CD4-positive, alpha-beta T cell treated with Interferon gamma for 1 hour (primary cell): ENCODE measurements around the gene SFT2D3.

Source experiments
- DNase-seq: peaks from one replicate; pipeline ENCODE4 v3.0.0-alpha.2; 2020

SFT2D3 gene, protein sequence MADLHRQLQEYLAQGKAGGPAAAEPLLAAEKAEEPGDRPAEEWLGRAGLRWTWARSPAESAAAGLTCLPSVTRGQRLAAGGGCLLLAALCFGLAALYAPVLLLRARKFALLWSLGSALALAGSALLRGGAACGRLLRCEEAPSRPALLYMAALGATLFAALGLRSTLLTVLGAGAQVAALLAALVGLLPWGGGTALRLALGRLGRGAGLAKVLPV

DNA sequence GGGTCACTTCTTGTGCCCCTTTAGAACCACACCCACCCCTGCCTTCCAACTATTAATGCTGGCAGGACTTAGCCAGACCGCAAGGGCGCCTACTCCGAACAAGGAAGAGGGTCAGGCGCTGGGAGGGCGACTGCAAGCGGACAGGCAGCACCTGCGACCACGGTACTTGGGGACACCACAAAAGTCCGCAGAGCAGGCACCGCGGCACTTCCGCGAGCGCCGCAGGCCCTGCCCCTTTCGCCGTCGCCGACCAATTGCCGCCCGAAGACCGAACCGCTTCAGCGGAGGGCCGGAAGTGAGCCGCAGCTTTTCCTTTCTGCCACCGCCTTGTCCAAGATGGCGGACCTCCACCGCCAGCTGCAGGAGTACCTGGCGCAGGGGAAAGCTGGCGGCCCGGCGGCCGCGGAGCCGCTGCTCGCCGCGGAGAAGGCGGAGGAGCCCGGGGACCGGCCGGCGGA lies at the start of gene SFT2D3:
Gene SFT2D3, plus strand, starts transcription at position 305 of the 458 bp plus-strand sequence. Its CDS starts 32 bp downstream, at position 337.
- DNase-seq = peak; percentile 90

DNA sequence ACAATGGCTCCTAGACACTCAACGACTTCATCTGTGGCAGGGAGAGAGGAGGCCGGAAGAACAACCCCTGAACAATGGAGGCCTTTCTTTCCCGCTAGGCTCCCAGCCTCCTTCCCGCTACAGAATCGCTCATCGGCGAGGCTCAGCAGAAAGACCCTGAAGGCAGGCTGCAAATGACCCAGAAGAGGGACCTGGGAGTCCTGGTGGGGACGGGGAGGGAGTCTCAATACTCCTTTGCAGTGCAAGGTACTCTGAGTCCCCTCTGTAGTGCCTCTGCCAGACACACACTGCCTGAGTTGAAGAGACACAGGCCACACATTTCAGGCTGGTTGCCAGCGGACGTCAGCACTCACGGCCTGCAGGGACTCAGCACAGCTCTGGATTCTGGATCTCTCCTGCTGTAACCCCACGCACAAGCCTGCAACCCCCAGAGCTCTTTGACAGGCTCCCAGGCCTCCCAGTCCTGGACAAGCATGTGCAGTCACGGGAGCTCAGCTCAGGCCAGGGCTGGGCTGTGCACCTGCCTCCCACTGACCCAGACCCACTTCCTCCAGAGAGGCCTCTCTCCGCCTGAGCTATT lies 49.2 kb upstream of the SFT2D3 start:
- DNase-seq = no peak

DNA sequence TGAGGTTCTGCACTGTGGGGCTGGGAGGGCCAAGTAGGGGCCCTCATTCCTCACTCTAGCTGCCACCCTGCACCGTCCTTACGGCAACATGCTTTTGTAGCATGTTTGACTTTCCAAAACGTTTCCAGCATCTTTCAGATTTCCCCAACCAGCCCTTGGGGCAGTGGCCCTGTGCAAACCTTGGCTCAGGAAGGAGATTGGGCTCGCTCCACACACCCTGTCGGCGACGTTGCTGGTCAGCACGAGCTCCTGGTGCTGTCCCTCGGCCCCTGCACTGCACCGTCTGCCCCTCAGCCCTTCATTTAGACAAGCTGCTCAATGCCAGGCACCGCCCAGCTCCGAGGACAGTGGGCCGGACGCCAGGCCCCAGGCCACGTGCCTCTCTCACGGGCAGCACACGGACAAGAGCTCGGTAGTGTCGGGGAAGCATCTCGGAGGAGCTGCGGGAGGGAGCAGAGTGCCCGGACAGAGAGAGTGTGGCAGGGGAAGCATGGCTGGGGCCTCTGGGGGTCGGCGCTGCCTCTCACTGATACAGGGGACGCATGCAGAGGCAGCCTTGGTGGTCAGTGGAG lies 48.4 kb upstream of the SFT2D3 start:
- no peak for DNase-seq

DNA sequence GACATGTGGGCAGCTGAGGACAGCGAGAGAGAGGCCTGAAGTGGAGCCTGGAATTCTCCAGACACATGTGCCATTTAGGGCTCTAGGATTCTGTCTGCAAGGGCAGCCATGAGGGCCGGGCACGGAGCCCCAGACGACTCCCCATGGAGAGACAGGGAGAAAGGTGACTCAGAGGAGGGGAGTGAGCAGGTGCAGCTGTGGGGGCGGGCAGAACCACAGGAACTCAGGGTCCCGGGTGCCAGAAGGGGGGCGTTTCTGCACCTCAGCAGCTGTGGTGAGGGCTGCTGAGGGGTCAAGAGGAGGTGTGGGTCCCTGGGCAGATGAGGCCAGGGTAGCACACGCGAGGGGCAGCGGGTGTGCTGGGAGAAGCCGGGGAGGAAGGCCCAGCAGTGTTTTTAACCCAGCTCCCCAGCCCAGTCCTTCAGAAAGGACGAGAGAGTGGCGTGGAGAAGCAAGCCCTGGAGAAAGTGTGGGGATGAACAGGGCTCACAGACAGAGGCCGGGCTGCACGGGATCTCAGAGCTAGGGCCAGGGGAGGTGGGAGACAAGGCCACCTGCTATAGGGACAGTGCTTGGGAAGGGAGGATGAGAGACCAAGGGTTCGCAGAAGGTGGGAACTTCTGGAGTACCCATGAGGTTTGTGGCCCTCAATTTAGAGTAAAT lies 47.7 kb upstream of the SFT2D3 start:
- no peak for DNase-seq

DNA sequence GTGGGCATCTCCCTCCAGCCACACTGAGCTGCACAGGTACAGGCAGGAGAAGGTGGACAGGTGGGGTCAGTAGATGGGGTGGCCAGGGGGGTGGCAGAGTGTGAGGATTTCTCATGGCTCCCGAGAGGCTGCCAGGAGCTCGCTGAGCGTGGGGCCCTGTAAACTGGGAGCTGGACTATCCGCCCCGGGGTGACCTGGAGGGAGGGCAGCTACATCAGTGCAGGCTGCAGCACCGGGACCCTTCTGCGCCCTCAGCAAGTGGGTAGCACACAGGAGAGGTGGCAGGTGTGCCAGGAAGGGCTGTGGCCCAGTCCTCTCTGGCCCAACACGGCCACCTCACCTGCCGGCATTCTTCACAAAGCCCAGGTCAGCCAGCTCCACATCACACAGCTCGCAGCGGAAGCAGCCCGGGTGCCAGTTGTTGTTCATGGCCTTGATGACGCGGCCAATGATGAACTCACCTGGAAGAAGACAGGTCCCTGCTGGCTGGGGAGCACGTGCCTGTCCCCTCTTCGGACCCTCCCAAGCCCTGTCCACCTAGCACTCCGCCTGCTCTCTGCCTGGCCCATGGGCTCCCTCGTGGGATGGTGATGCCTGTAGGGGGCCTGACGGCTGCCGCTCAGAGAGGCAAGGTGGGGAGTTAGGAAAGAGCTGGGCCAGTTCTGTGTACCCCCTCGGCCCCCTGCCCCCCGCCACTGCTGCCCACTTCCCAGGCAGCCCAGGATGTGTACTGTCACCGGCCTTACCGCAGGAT lies 47.0 kb upstream of the SFT2D3 start:
- no peak for DNase-seq

DNA sequence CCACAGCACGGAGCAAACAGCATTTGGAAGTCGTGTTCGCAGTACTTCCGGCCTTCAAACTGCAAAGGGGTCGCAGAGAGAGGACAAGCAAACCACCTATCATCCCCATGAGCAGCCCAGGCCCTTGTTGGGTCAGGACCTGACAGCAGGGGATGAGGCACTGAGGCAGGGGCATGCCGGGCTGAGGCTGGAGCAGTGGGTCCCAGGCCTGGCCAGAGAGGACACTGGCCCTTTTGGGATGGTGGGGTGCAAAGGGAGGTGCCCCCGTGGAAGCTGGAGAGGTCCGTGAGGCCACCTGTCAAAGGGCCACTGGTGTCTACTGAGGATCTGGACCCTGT lies 46.5 kb upstream of the SFT2D3 start:
- DNase-seq = no peak

DNA sequence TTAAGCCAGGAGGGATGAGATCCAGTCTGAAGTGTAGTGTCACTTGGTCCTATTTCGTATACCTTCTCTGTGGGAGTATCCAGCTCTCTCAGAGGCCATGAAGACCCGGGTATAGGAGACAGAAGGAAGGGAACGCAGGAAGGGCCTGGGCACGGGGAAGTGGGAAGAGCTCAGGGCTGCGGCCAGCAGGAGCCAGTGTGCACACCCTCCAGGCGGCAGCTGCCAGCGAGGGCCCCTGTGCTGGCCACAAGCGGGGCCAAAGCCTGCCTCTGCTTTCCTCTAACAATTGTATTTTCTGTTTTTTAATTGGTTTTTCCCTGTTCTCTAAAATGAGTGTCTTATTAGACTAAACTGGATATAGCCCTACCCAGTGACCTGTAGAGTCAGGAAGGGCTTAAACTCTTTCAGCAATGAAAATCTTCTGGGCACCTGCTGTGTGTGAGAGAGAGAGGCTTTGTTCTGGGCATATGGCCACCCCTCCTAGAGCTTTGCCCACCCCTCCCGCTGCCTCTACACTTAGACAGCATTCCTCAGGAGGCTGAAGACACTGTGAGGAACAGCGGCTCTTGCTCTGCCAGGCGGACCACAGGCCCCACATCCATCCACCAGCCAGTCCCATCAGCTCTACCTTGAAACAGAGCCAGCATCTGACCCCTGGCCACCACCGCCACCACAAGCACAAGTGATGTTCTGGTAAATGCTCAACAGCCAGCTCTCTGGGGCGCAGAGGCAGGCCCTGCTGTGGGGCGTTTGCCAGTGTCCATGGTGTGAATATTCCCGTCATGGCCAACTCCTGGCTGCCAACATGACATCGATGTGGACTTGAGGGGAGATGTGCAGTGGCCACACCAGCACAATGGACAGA lies 45.9 kb upstream of the SFT2D3 start:
- DNase-seq = no peak

DNA sequence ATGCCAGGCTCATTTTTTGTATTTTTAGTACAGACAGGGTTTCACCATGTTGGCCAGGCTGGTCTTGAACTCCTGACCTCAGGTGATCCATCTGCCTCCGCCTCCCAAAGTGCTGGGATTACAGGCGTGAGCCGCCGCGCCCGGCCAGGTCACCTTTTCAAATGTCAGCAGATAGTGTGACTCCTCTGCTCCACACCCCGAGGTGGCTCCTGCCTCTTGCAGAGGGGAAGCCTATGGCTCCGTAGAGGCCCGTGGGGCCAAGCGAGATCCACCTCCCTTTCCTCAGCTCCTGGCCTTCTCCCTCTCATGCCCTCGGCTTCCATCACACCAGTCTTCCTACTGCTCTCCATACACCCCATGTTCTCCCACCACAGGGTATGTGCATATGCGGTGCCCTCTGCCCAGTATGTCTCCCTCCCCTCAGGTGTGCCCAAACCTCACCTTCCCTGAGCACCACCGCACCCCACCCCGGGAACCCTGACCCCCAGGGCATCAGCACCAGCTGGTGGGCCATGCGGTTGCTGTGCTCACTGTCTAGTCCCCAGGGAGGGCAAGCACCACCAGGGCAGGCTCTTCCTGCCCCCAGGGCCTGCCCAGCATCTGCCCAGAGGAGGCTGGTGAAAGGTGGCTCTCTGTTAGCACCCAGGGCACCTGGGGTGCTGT lies 44.6 kb upstream of the SFT2D3 start:
- DNase-seq = no peak

DNA sequence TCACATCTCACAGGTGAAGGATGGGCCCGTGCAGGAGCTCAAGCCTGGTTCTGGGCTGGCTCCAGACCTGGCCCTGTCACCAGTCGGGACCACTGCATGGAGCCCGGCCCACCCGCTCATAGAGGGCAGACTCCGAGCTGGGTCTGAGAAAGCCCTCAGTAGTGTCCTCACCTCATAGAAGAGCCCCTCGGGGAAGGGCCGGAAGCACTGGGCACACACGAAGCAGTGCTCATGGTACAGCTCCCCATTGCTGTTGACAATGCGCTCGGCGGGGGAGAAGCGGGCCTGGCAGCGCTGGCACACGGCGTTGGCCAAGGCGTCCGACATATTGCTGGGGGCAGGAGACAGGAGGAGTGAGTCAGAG lies 44.1 kb upstream of the SFT2D3 start:
- no peak for DNase-seq

DNA sequence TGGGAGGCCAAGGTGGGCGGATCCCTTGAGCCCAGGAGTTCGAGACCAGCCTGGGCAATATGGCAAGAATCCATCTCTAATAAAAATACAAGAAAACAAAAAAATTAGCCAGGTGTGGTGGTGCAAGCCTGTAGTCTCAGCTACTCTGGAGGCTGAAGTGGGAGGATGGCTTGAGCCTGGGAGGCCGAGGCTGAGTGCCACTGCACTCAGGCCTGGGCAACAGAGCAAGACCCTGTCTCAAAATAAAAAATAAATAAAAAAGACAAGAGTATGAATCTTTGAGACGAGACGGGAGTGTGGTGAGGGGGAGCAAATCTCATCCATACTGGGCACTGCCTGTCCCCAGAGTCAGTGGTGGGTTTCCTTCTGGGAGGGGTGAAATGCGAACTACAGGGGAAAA lies 43.2 kb upstream of the SFT2D3 start:
- no peak for DNase-seq

DNA sequence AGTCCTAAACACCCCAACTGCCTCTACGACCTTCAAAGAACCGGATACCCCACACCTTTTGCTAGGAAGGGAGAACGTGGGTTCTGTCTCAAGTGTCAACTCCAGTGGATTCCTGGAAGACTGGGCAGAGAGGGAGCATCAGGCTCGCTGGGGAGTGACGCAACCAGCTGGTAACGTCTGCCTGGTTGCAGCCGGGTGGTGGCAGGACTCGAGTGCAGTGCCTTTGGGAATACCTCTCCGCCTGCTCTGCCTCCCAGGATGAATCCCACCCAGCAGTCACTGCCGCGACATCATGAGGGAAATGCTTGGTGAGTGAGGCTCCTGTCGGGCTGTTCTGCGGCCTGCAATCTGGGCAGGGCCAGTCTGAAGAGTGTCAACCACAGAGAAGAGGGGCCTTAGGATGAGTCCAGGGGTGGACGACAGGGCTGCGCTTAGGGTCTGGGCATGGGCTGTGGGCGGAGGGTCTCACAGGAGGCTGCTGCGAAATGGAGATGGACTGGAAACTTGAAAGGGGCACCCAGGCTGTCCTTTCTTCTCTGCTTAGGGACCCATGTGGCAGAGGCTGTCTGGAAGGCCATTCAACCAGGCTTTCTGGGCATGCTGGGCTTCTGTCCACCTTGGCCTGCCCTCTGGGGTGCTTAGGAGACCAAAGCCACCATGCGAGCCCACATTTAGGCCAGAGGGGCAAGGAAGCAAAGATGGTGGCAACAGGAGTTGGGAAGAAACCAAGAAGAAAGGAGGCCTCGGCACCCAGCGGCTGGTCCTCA lies 42.5 kb upstream of the SFT2D3 start:
- no peak for DNase-seq

DNA sequence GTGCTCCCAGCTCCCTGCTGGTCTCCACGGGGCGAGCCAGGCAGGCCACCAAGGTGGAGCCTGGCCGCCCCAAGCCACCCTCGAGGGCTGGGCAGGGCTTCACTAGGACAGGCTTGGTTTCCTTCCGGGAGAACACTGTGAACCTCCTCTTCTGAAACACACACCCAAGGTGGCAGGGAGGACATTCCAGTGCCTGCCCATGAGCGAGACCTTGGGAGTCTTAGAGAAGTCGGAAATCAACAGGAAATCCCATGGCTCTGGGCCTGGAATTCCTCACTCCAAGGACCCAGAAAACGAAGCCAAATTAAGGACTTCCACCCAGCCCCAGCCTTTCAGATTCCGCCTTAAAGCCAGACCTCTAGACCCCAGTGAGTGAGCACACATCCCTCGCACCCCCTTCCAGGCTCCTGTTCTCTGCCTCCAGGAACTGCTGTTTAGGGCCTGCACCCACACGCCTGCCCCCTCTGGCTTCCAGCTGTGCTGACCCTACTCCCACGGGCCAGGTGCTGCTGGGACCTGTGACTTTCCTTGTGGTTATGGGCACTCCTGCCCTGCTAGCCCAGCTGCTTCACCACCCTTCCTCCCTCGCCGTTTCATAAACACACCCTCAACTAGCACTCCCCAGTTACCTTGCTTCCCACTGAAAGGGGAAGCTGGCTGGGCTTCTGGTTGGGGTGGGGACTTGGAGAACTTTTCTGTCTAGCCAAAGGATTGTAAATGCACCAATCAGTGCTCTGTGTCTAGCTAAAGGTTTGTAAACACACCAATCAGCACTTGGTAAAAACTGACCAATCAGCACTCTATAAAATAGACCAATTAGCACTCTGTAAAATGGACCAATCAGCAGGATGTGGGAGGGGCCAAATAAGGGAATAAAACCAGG lies 41.6 kb upstream of the SFT2D3 start:
- no peak for DNase-seq

DNA sequence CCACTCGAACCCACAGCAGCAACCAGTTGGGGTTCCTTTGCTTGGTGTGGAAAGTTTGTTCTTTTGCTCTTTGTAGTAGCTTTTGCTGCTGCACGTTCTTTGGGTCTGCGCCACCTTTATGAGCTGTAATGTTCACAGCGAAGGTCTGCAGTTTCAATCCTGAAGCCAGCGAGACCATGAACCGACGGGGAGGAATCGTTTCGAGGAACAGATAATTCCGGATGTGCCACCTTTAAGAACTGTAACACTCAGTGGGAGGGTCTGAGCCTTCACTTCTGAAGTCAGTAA lies 41.1 kb upstream of the SFT2D3 start:
- DNase-seq = no peak

DNA sequence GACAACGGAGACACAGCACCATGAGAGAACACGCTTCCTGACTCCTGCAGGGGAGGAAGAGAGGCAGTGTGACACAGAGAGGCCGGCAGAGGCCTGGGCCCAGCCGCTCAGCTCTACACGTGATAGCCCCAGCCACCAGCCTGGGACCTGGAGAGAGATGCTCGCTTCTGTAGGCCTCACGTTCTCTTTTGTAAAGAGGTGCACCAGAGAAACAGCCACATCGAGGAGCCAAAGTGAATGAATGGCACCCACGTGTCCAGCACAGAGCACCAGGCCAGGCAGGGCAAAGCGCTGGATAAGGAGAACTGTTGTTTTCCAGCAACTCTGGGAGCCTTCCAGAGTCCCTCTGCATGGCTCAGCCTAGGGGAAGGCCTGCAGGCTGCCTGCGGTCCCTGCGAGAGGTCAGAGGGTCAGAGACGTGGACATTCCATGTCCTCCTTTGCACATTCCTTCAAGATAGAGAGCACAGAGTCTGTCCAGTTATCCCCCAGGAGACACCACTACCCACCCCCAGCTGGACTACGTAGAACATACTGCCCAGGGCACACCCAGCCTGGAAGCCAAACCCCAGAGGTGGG lies 40.1 kb upstream of the SFT2D3 start:
- DNase-seq = no peak

DNA sequence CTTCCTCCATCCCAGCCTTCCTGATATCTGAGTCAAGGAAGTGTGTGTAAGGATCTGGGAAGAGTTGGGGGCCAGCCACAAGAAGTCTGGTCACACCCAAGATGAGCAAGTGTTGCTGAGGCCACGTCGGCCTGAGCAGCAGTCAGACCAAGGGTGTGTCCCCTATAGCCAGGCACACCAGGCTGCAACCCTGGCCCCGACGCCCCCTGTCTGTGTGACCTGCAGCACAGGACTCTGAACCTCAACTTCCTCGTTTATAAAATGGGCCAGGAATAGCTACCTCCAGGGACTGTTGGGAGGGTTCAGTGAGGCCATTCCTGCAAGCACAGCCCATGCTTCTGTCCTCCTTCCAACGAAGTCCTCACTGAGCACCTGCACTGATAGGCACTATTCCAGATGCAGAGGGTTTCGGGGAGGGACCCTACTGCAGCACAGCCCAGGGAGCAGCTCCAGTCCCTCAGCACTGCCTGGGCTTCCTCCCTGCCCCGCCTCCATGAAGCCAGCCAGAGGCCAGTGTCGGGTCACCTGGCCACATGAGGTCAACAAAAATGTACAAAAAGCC lies 39.3 kb upstream of the SFT2D3 start:
- DNase-seq = no peak

DNA sequence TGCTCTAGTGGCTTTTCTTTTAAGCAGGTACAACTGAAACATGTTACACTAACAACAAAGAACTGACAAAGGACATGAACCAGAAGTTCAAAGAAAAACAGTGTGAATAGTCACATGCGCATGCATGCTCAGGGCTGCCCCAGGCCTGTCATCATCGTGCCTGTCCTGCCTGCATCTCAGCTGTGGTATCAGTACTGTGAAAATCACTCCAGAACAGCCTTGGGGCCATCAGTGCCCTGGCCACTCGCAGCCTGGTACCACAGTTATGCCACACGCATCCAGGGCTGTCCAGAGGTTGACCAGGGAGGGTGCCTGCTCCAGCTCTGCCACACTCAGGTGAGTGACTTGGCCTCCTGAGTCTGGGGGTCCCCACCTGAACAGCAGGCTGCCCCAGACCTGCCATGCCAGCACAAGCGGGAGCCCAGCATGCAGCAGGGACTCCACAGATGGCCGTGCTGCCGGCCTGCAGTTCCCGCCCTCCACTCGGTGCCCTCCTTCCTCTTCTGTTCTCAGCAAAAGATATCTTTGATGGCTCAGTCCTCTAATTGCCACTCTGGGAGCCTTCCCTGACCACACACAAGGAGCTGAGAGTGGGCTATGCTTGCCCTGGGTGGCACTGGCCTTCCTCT lies 38.2 kb upstream of the SFT2D3 start:
- no peak for DNase-seq

DNA sequence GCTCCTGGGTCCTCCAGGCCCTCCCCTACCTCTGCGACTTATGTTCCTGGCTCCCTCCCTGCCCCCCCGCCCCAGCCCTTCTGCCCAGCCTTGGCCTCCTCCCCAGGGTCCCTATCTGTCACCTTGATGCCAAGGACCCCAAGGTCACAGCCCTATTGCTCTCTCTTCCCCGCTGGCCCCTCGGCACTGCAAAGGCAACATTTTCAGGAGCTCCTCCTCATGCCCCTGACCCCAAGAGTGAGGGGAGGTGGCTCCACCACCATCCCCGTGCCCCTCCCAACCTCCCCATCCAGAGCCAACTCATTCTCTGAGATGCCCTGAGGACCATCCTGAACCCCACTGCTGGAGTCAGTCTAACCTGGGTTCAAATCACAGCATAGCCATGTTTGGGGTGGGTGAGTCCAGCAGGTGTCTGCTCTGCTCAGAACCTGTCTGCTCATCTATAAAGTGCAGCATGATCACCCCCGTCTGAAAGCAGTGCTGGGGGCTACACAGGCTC lies 37.7 kb upstream of the SFT2D3 start:
- DNase-seq = no peak

DNA sequence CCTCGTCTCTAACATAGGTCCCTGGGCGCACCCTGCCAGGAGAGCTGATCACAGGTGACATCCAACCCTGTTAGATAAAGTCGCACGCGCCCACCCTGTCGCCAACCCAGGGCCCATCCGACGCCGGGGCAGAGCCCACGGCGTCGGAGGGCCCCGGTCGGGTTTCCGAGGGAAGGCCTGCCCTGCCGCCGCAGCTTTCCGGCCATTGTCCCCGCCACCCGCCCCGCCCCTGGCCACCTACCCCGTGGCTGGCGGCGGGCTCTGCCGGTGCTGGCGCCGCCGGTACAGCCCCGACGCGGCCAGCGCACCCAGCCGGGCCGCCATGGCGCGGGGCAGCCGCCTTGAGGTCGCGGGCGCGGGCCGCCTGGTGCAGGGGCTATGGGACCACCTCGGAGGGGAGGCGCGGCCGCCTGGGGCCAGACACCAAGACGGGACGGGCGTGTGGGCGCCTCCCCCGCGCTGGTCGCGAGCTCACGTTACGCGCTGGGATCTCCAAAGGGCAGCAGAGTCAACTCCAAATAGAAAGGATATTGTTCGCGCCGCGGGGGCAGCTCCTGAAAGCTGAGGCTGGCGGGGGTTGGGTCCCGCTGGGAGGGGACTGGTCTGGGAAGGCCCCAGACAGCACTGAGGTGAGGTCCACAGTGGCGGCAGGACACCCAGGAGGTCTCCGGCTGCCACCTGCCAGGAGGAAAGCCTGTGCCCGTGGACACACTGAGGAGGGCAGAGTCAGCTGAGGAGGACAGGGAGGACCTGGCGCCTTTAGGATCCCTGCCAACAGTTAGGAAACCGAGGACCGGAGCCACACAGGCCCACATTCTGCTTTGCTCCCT lies 37.0 kb upstream of the SFT2D3 start:
- DNase-seq = no peak
